SJSA1 (cell line): Measurements from ENCODE around the gene UBE2M. TPM values are rescaled to one million over a fixed set of nuclear protein-coding genes. Genes with fewer than 3 reads are reported as not detected.

ENCODE experiments used
- DNase-seq, 2 experiments: peaks; one replicate each; pipeline ENCODE4 v3.0.0-alpha.2; 2015 to 2020; ENCODE audit warnings: low spot score in 2 of 2, low read depth in 1 of 2
- H3K27ac ChIP-seq: fragments of 250-450 bp; sonication (Bioruptor Pico); 2 replicates; pipeline ENCODE4 v1.5.1; 2020; ENCODE audit warnings: mild to moderate bottlenecking, moderate library complexity
- H3K27me3 ChIP-seq: fragments of 250-450 bp; sonication (Bioruptor Pico); replicated peaks from 2 replicates; pipeline ENCODE4 v1.5.1; 2020; ENCODE audit warnings: mild to moderate bottlenecking, moderate library complexity
- H3K36me3 ChIP-seq: fragments of 250-450 bp; sonication (Bioruptor Pico); 2 replicates; pipeline ENCODE4 v1.5.1; 2020; ENCODE audit warnings: mild to moderate bottlenecking
- H3K4me1 ChIP-seq: fragments of 250-450 bp; sonication (Bioruptor Pico); replicated peaks from 2 replicates; pipeline ENCODE4 v1.6.1; 2021; ENCODE audit warnings: mild to moderate bottlenecking
- H3K4me3 ChIP-seq: fragments of 250-450 bp; sonication (Bioruptor Pico); 2 replicates; pipeline ENCODE4 v1.5.1; 2020; ENCODE audit warnings: mild to moderate bottlenecking
- H3K9me3 ChIP-seq: fragments of 250-450 bp; sonication (Bioruptor Pico); replicated peaks from 2 replicates; pipeline ENCODE4 v1.5.1; 2020; ENCODE audit warnings: mild to moderate bottlenecking
- total RNA-seq: library from RNA; depleted of rRNA; stranded (reverse); fragments of >200 nt; shearing (Covaris generic); gene quantifications from 2 replicates; pipeline ENCODE4 v1.2.3, GENCODE V29; 2014

UBE2M gene
- total RNA-seq, 1 experiment from 2014 or later = 109 TPM

GRCh38 chr19:58521651-58522050 is 36.8 kb downstream of the UBE2M start:
- H3K9me3 ChIP-seq = no peaks in the 10 kb centered on the region
- no peak overlapping the region for H3K4me3 ChIP-seq
- H3K36me3 ChIP-seq = peaks cover 13% of the 10 kb centered on the region
- no peak overlapping the region for H3K27ac ChIP-seq
- H3K27me3 ChIP-seq = no peaks in the 10 kb centered on the region
- DNase-seq = no peak
- H3K4me1 ChIP-seq = peaks cover 9% of the 10 kb centered on the region

- peak overlapping the region; percentile 71 for H3K4me3 ChIP-seq
- H3K4me1 ChIP-seq = peaks cover 9% of the 10 kb centered on the region
- H3K36me3 ChIP-seq = peaks cover 24% of the 10 kb centered on the region
- no peaks in the 10 kb centered on the region for H3K9me3 ChIP-seq
- no peaks in the 10 kb centered on the region for H3K27me3 ChIP-seq
- H3K27ac ChIP-seq = peak overlapping the region; percentile 59
- DNase-seq = no peak
Observed at GRCh38 chr19:58520257-58520599, 38.2 kb downstream of the UBE2M start.

- Histone ChIP-seq H3K9me3 (no peaks in the 10 kb centered on the region), H3K27me3 (no peaks in the 10 kb centered on the region), H3K27ac (peak within 1 kb of the TSS; percentile 59), H3K4me1 (peaks cover 9% of the 10 kb centered on the region), H3K4me3 (peak within 1 kb of the TSS; percentile 71), H3K36me3 (peaks cover 26% of the 10 kb centered on the region)
- peak; percentile 94 to 96 for DNase-seq
Observed at GRCh38 chr19:58519355-58520256, 38.8 kb downstream of the UBE2M start, which contains the start of gene ZBTB45. TSS of gene ZBTB45 (minus strand) at chr19:58519810. CDS start at chr19:58517673, 2,137 bp downstream.

- peak overlapping the region; percentile 59 for H3K27ac ChIP-seq
- H3K27me3 ChIP-seq = no peaks in the 10 kb centered on the region
- peak in 1 of 2 experiments; percentile 79 for DNase-seq
- H3K9me3 ChIP-seq = no peaks in the 10 kb centered on the region
- H3K4me3 ChIP-seq = peak overlapping the region; percentile 71
- peaks cover 30% of the 10 kb centered on the region for H3K36me3 ChIP-seq
- peaks cover 9% of the 10 kb centered on the region for H3K4me1 ChIP-seq
Observed at GRCh38 chr19:58519087-58519354, 39.4 kb downstream of the UBE2M start.

GRCh38 chr19:58518256-58519086 is 39.9 kb downstream of the UBE2M start:
- no peak overlapping the region for H3K27ac ChIP-seq
- H3K27me3 ChIP-seq = no peaks in the 10 kb centered on the region
- DNase-seq = no peak

GRCh38 chr19:58516964-58517833 is 41.2 kb downstream of the UBE2M start:
- H3K4me1 ChIP-seq = peaks cover 9% of the 10 kb centered on the region
- no peak overlapping the region for H3K4me3 ChIP-seq
- peaks cover 38% of the 10 kb centered on the region for H3K36me3 ChIP-seq
- no peaks in the 10 kb centered on the region for H3K27me3 ChIP-seq
- DNase-seq = no peak
- H3K9me3 ChIP-seq = no peaks in the 10 kb centered on the region
- H3K27ac ChIP-seq = no peak overlapping the region

More at GRCh38 chr19:58518256-58519086, 39.9 kb downstream of the UBE2M start:
- Histone ChIP-seq H3K4me3 (peak overlapping the region; percentile 71), H3K9me3 (no peaks in the 10 kb centered on the region), H3K4me1 (peaks cover 9% of the 10 kb centered on the region), H3K36me3 (peaks cover 35% of the 10 kb centered on the region)

- Histone ChIP-seq H3K27ac (no peak overlapping the region), H3K36me3 (peaks cover 38% of the 10 kb centered on the region), H3K9me3 (no peaks in the 10 kb centered on the region), H3K4me1 (peaks cover 9% of the 10 kb centered on the region), H3K4me3 (no peak overlapping the region), H3K27me3 (no peaks in the 10 kb centered on the region)
- no peak for DNase-seq
Observed at GRCh38 chr19:58516246-58516836, 42.1 kb downstream of the UBE2M start.

- no peak for DNase-seq
- no peaks in the 10 kb centered on the region for H3K9me3 ChIP-seq
- H3K4me1 ChIP-seq = peaks cover 9% of the 10 kb centered on the region
- no peak overlapping the region for H3K27ac ChIP-seq
- H3K4me3 ChIP-seq = no peak overlapping the region
- no peaks in the 10 kb centered on the region for H3K27me3 ChIP-seq
- peaks cover 38% of the 10 kb centered on the region for H3K36me3 ChIP-seq
Observed at GRCh38 chr19:58515259-58515658, 43.2 kb downstream of the UBE2M start.

- DNase-seq = no peak
- H3K36me3 ChIP-seq = peaks cover 38% of the 10 kb centered on the region
- H3K4me3 ChIP-seq = no peak overlapping the region
- H3K4me1 ChIP-seq = peaks cover 9% of the 10 kb centered on the region
- no peaks in the 10 kb centered on the region; the same call in 1 of the 2 replicates for H3K9me3 ChIP-seq
- no peaks in the 10 kb centered on the region for H3K27me3 ChIP-seq
- H3K27ac ChIP-seq = no peak overlapping the region
Observed at GRCh38 chr19:58514564-58515022, 43.8 kb downstream of the UBE2M start.

GRCh38 chr19:58513694-58514563 is 44.5 kb downstream of the UBE2M start:
- DNase-seq = no peak
- Histone ChIP-seq H3K9me3 (no peaks in the 10 kb centered on the region; the same call in 1 of the 2 replicates), H3K36me3 (peaks cover 34% of the 10 kb centered on the region), H3K4me3 (no peak overlapping the region), H3K27ac (no peak overlapping the region), H3K27me3 (no peaks in the 10 kb centered on the region), H3K4me1 (peaks cover 9% of the 10 kb centered on the region)

GRCh38 chr19:58513213-58513693 is 45.2 kb downstream of the UBE2M start:
- Histone ChIP-seq H3K27ac (no peak overlapping the region), H3K4me3 (no peak overlapping the region), H3K4me1 (peaks cover 3% of the 10 kb centered on the region), H3K9me3 (no peaks in the 10 kb centered on the region; the same call in 1 of the 2 replicates), H3K27me3 (no peaks in the 10 kb centered on the region), H3K36me3 (peaks cover 34% of the 10 kb centered on the region)
- DNase-seq = no peak
